ENCODE measurements around the gene ZBTB7C.

Gene ZBTB7C

DNA sequence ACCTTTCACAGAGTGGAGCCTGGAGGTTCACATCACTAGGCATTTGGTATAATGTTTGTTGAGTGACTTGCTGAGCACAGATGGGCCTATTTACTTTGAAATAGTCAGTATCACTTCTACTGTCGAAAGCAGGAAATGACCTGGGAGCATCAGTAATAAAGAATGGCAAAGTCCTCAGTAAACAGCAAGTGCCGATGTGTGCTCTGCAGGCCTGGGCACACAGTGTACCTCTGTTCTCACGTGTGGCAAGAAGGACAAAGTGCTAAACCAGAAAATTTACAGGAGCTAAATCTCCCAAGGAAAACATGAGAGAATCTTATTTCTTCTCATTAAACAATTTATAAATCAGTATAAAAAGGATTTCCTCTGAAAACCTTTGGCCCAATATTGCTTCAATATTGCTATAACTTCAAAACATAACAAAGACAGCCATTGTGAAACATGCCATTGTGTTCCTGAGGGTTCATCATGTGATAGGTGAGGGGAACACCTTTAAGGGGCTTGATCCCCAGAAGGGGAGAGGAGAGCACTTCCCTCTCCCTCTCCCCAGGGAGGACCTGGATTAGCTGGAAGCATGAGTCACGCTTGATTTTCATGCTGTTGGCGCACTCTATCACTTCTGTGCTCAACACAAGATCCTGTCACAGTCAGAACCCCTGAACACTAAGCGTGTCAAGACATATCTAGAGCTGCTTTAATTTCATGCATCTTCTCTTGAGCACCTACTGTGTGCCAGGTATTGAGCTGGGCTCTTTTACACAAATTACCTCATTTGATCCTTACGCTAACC is 347.2 kb downstream of the ZBTB7C start:
- no peak for DNase-seq (ENCODE audit: low read depth, low spot score)

DNA sequence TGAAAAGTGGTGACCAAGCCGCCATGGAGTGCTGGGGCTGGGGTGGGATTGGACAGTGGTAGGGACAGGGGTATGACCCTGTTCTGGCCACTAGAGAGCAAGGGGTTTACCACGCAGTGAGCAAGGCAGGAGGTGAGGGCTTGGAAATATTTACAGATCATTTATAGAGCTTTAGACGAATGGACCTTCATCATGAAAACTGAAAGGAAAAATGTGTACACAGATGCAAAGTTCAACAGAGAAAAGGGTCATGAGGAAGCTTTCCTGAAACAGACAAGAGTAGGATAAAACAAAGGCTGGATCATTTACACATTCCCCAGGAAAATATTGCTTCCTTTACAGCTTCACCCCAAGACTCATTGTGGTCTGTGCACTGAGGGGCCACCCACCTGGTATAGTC is 348.2 kb downstream of the ZBTB7C start:
- DNase-seq (ENCODE audit: low read depth, low spot score): no peak

DNA sequence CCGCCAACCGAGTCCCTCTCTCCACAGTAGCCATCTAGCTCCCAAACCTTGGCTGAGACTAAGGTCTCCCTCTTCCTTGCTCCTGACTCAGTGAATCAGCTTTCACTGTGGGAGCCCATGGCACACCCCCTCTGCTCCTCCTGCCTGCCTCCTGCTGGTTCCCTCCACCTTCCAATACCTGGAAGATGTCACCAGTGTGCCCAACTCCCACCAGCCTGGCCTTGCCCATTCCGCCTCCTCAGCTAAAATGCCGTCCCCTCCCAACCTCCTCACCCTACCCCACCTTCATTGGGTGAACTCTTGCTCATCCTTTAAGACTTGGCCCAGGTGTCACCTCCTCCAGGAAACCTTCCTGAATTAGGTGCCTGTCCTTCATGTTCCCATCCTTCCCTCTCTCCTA is 348.8 kb downstream of the ZBTB7C start:
- DNase-seq (ENCODE audit: low read depth, low spot score): no peak

DNA sequence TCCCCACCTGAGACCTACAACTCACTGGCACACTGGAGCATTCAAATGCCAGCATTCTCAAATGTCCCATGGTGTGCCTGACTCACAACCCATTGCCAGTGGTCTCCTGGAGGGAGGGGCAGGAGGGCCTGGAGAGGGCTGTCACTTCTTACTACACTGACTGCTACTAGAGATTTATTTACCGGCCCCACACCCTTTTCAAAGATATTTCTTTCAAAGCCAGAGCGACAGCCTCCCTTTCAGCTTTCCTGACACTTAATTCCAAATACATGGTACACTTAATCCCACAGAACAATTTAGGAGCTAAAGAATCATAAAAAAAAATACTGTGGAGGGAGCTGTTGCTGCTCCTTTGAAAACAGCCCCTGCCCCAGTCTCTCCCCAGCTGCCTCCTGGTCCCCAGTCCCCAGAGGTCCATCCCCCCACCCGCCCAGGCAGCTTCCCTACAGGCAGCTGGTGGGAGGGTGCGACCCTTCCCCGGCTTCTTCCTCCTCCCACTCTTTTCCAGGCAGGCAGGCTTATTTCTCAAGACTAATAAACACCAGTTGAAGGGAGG is 349.6 kb downstream of the ZBTB7C start:
- no peak for DNase-seq (ENCODE audit: low read depth, low spot score)

DNA sequence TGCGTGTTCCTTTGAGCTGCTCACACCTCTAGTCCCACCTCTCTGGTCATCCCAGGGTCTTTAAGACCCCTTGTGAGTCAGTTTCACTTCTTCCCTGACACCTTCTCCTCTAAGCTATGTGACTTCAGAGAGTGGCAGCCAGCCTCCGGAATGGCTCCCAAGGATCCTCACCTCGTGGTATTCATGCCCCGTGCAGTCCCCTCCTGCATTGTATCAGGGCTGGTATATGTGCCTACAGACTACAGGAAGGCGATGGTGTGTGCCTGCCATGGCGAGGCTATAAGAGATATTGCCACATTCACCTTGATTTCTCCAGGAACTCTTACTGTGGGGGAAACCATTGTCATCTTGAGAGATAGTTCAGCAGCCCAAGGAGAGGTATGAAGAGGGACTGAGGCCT is 350.7 kb downstream of the ZBTB7C start:
- DNase-seq (ENCODE audit: low read depth, low spot score): no peak

DNA sequence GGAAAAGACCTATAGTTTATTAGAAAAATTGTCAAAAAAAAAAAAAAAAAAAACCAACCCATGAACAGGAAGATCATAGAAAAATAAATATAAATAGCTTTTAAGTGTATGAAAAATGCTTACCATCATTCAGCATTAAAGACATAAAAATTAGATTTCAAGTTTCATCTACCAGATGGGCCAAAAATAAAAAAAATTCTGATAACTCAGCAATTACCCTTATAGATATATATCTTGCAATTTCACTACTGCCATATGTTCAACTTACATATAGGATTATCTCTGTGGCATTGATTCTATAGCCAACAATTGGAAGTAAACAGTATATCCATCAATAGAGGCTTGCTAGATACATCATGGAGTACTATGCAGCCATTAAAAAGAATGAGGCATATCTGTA is 352.2 kb downstream of the ZBTB7C start:
- DNase-seq (ENCODE audit: low read depth, low spot score): no peak

DNA sequence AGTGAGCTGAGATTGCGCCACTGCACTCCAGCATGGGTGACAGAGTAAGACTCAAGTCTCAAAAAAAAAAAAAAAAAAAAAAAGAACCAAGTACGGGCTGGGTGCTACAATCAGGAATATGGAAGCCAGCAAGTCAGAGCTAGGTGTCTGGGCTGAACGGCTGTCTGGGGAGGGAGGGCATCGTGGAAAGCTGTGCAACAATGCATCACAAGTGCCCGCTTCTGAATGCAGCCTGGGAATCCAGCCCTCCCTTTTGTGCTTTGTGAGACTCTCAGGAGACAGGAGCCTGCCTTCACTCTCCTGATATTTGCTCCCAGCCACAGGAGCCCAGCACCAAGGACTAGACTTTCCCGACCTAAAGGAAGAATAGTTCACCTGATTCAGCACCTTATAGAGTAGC is 353.8 kb downstream of the ZBTB7C start:
- DNase-seq (ENCODE audit: low read depth, low spot score): no peak

DNA sequence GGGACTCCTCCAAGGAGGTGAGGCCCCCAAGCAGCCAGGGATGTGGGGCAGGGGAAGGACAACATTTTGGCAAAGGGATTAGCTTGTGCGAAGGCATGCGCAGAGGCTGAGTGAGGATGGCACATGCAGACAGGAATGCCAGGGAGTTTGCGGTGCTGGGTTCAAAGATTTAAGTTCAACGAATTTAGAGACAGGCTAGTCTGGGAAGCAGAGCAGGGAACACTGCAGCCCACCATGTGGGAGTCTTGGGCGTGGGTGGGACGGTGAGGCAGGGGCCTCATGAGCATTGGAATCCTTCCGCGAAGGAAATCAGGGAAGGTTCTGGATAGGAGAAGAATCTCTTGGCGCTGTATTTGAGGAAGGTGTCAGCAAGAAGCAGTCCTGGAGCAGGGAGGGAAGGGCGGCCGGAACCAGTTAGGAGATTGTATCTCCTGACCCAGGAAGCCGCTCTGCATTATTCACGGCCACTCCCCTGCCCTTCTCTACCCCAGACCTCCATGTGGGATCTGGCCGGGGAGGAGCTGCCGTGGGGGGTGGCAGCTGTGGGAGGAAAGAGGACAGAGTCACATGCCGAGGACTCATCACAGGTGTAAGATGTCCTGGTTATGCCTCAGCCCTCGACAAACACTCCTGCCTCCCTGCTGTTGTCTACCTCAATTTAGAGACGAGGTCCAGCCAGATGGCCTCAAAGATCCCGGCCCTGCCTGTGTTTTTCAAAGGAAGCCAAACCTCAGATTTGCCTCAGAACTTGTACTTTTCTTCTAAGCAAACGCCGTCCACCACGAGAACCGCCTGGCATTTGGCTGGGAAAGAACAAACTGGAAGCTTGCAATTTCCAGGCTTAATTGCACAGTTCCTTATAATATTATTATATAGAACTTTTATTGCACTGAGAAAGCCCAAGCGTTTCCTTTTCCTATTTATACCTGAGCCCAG is 355.0 kb downstream of the ZBTB7C start:
- no peak for DNase-seq (ENCODE audit: low read depth, low spot score)

DNA sequence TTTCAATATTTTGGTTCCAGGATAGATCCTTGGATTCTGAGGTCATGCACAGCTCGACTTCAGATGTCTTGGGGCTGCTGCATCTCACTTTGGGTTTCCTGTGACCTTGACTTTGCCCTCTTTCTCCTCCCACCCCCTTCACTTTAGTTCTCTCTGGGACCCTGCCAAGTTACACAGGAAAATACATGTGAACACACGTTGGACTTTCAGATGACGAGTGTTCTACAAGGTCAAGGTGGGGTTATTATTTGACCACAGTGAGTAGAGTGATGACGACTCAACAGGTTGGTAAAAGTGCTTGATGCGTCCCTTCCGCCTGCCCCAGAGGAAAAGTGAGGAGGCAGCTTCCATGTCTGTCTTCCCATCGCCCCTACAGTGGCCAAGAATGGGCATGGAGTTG is 356.3 kb downstream of the ZBTB7C start:
- no peak for DNase-seq (ENCODE audit: low read depth, low spot score)

DNA sequence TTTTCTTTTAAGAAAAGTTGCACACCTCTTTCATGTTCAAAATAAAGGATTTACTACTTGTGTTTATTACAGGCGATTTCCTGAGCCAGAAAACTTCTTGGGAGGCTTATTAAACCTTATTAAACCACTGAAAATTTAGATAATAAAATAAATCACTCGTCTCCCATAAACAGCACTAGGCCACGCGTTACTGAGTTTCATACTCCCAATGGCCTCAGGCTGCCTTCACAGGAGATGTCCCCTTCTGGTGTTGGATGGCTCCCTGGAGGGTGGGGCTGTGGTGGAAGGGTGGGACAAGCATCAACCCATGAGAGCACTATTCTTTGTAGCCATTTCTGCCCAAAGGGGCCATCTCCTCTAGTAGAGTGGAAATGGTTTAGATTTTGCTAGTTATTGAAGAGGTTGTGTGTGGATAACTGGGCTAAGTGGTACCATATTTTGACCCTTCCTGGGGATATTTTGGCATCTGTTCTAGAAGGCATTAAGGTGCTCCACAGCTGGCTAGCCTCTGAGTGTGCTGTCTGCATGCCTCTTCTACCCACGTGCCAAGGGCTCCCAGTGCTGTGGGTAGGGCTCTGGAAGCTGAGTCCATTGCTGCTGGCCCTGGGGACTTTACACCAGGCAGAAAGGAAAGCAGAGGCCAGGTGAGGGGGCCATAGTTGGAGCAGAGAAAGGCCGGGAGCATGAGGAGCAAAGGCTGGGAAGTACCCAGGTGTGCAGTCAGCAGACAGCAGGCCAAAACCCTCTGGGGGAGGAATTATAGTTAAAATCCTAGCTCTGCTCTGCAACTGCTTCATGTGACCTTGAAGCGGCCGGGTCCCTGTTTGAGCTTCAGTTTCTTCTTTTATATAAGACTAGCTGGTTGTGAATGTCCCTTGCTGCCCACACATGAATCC is 357.0 kb downstream of the ZBTB7C start:
- DNase-seq (ENCODE audit: low read depth, low spot score): no peak

DNA sequence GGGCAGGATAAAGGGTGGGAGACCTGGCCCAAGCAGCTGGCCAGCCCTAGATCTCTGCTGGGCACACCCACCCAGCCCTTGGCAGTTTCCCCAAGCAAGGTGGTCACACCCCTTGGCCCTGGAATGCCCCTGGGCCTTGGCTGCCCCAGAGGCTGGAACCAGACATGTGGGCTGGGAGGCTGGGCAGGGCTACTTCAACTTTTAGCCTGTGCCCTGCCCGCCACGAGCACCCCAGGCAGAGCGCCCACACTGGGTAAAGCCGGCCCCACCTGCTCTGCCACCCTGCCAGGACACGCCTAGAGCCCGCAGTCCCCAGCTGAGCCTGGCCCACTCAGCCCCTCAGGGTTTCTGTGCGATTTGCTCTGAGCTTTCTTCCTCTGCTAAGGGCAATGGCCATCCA is 359.0 kb downstream of the ZBTB7C start:
- no peak for DNase-seq (ENCODE audit: low read depth, low spot score)

DNA sequence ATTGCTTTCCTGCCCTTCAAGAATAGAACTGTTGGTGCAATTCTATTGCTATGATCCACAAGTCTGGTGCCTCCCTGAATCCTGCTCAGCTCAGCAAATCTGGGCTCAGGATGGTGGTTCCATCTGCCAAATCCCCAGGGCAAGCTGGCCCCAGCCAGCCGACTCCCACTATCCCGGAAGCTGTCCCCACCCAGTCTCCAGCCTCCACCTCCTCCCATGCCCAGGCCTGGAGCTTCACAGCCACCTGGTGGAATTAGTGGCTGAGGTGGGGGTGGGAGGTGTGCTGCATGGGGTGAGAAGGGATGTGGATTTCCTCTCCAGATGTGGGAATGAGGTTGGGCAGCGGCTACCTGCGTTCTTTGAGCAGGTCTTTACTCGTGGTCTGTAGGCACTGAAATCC is 359.4 kb downstream of the ZBTB7C start:
- no peak for DNase-seq (ENCODE audit: low read depth, low spot score)

DNA sequence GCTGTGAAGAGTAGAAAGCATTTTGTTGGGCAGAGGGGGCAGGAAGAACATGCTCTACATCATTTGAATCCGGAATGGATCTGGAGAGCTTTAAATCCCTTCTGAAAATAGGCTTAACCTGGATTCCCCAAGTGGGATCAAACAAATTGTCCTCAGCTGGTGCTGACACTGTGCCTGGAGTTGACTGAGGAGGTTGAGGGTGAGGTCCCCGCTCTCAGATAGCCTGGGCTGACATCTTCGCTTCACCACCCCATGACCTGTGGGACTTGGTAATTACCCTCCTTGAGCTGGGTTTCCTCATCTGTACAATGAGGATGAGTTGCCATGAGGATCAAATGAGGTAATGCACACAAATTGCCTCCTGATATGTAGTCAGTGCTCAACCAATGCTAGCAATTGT is 360.9 kb downstream of the ZBTB7C start:
- DNase-seq (ENCODE audit: low read depth, low spot score): no peak

DNA sequence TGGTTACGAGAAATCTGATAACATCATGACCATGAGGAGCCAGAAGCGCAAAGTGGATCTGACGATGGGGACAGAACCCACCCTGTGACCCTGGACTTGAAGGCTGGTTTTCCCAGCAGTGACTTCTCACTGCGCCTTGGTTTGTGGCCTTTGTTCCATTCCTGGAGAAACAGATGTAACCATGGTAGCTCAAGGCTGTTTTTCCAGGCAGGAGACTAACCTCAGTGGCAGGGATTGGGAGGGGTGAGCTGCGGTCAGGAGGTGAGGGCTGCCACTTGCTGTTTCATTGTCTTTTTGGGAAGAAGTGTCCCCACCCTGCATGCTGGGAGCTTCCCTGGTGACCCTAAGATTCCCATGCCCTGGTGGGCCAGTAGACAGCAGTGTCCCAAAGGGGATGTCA is 362.3 kb downstream of the ZBTB7C start:
- DNase-seq (ENCODE audit: low read depth, low spot score): no peak

DNA sequence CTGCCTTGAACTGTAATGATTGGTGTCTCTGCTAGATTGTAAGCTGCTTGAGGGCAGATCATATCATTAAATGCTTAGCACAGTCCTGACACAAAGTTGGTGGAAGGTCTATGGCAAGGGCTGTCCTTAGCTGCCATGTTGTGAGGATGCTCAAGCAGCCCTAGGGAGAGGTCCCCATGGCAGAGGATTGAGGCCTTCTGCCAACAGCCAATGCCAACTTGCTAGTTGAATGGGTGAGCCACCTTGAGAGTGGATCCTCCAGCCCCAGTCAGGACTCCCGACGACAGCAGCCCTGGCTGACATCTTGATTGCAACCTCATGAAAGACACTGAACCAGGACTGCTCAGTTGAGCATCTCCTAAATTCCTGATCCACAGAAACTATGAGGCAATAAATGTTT is 363.4 kb downstream of the ZBTB7C start:
- no peak for DNase-seq (ENCODE audit: low read depth, low spot score)

DNA sequence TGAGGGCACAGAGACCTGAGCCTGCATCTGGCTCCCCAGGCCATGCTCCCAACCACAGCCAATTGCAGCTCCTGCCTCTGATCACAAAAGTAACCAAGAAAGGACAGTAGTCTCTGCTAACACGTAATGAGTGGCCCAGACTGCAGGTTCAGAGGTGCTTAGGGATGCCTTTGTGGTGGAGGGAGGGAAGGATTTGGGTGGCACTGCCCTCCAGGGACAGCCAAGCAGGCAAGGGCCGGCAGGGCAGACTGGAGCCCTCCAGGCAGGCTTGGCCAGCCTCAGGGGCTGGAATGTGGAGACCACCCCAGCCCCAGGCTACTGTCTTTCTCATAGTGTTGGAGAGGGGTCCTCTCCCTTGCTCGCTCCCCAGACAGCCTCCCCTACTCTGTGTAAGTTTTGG is 364.2 kb downstream of the ZBTB7C start:
- no peak for DNase-seq (ENCODE audit: low read depth, low spot score)

DNA sequence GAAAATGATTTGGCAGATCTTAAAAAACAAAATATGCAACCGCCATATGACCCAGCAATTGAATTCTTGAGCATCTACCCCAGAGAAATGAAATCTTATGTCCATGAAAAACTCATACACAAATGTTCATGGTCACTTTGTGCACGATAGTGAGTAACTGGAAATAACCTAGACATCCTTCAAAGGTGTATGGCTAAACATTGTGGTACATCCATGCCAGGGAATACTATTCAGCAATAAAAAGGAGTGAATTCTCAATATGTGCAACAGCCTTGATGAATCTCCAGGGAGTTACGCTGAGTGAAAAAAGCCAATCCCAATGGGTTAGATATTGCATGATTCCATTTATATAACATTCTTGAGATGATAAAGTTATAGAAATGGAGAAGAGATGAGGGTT is 366.0 kb downstream of the ZBTB7C start:
- DNase-seq (ENCODE audit: low read depth, low spot score): no peak

DNA sequence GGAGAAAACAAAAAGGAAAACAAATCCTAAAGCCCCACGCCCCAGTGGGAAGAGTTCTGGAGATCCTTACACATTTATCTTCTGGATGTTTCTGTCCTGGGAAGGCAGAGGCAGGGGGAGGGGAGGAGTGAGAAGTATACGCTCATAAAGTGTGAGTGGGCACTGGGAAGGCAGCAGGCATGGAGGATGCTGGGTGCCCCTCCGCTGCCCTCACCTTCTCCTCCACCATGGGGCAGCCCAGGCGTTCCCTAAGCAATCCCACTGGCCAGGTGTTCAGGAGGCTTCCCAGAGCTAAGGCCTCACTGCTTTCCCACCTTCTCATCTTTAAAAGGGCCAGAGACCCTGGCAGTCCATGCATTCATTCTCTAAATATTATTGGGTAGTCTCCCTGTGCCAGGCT is 366.8 kb downstream of the ZBTB7C start:
- DNase-seq (ENCODE audit: low read depth, low spot score): no peak

DNA sequence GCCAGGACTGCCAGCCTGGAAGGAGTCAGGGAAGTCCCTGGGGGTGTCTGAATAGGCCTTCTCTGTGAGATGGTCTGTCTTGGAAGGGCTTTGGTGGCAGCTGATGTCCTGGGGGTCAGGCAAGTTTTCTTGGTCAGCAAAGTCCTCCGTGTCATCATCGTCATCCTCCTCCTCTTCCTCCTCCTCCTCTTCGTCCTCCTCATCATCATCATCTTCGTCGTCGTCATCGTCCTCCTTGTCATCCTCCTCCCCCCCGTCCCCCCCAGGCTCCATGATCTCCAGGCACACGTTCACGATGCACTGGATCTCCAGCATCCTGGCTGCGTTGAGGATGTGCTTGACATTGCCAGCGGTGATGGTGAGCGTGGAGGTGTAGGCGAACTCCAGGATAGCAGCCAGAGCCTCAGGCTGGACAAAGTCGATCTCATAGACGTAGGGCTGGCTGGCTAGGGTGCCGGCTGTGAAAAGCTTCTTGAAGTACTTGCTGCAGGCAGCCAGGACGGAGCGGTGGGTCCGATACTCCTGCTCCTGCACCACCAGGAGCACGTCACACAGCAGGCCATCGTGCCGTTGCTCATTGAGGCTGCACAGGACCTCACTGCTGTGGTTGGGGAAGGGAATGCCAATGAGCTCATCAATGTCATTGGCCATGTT is 368.6 kb downstream of the ZBTB7C start:
- no peak for DNase-seq (ENCODE audit: low read depth, low spot score)

DNA sequence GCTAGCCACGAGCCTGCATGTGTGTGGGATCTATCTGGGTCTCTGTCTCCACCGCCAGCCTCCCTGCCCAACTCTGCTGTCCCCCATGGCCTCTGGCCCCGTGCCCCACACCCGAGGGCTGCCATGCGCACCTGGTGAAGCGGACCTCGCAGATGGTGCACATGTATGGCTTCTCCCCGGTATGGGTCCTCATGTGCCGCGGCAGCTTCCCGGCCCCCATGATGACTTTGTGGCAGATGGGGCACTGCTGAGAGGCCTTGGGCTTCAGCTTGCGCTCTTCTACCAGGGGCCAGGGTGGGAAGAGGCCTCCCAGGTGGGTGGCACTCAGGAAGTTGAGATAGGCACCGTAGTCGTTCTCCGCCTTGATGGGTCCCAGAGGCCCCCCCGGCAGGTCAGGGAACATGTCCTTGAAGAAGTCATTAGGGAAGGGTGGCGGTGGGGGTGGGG is 369.4 kb downstream of the ZBTB7C start:
- no peak for DNase-seq (ENCODE audit: low read depth, low spot score)

DNA sequence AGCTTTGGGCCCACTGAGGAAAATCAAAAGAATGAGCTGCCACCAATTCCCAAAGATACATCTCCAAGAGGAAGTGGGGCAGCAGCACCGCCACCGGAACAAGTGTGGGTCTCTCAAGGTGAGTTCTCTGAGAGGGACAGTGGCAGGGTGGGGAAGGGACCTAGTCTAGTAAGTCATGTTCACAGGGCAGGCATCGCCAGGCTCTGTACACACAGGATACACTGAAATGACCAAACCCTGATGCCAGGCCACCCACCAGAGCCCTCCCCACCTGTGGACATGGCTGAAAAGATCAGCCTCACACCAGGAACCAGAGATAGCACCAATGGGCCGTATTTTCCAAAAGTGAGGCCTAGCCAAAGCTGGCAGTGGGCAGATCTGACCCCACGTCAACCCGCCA is 370.5 kb downstream of the ZBTB7C start:
- no peak for DNase-seq (ENCODE audit: low read depth, low spot score)

Measured in activated naive CD8-positive, alpha-beta T cell treated with anti-CD3 and anti-CD28 coated beads, Interleukin-2, amount 50 U/mL, for 16 hours (primary cell).